Esophagus muscularis mucosa (tissue), 4 donors: Measurements from ENCODE around the gene BRDT.

ENCODE experiments used
- EP300 ChIP-seq: sonication (generic); formaldehyde crosslinking; IDR thresholded peaks from one replicate; pipeline ENCODE4 v1.6.1; 2017; ENCODE audit warnings: antibody characterized with exemption
- POLR2A ChIP-seq: fragments of 450-650 bp; IDR thresholded peaks from one replicate; pipeline ENCODE4 v1.6.1; 2017; ENCODE audit warnings: antibody characterized with exemption, moderate library complexity, mild to moderate bottlenecking, low read depth
- POLR2AphosphoS5 ChIP-seq, 2 donors: sonication (generic); formaldehyde crosslinking; IDR thresholded peaks; one replicate each; pipeline ENCODE4 v1.6.1; 2017; ENCODE audit warnings: antibody characterized with exemption in 2 of 2
- TF ChIP-seq, protein P1 (sequence below), 3 experiments: fragments of 200-600 bp in 2 of 3; fragments of 450-650 bp in 1 of 3; sonication (generic) in 2 of 3; IDR thresholded peaks; one replicate each; pipeline ENCODE4 v1.5.1; 2017 to 2019; ENCODE audit warnings: antibody characterized with exemption in 3 of 3, mild to moderate bottlenecking in 2 of 3, moderate library complexity in 1 of 3

- TF ChIP-seq, protein P1, sequence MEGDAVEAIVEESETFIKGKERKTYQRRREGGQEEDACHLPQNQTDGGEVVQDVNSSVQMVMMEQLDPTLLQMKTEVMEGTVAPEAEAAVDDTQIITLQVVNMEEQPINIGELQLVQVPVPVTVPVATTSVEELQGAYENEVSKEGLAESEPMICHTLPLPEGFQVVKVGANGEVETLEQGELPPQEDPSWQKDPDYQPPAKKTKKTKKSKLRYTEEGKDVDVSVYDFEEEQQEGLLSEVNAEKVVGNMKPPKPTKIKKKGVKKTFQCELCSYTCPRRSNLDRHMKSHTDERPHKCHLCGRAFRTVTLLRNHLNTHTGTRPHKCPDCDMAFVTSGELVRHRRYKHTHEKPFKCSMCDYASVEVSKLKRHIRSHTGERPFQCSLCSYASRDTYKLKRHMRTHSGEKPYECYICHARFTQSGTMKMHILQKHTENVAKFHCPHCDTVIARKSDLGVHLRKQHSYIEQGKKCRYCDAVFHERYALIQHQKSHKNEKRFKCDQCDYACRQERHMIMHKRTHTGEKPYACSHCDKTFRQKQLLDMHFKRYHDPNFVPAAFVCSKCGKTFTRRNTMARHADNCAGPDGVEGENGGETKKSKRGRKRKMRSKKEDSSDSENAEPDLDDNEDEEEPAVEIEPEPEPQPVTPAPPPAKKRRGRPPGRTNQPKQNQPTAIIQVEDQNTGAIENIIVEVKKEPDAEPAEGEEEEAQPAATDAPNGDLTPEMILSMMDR (IDR thresholded peaks at IDR 0.05): no peak
- no peak for TF ChIP-seq POLR2AphosphoS5 (IDR thresholded peaks at IDR 0.05)
- no peak for TF ChIP-seq POLR2A
- TF ChIP-seq EP300: no peak
Observed at GRCh38 chr1:91944087-91944486, 5.1 kb upstream of the BRDT start.
